ENCODE measurements around the gene SLC9A9.

DNA sequence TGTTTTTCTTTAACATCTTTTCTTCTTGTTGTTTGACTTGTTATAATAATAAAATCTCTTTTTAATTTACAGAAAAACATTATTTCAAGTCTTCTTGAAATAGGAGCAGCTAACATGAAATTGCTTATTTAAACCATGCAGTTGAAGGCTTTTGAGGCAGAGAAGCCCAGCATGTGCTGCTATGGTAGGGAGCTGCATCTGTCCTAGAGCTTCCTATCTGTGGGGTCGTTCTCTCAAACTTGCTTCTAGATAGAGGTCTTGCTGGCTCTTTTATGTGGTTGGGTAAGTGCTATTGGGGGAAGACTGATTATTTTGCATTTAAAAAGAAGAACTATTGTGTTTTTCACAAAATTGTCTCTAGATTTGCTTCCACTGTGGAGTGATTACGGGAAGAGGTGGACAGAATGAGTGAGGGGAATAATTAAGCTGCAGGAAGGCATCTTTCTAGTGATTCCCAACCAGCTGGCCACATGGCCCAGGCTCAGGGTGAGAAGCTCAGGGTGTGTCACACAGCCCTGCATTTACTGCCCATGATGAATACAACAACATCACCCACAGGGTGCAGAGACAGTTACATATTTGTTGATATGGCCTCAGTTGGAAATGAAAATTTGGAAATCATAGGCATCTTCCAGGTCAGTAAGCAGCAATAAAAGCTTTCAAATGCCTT lies 630.0 kb downstream of the SLC9A9 start:
- TF ChIP-seq, protein P1, sequence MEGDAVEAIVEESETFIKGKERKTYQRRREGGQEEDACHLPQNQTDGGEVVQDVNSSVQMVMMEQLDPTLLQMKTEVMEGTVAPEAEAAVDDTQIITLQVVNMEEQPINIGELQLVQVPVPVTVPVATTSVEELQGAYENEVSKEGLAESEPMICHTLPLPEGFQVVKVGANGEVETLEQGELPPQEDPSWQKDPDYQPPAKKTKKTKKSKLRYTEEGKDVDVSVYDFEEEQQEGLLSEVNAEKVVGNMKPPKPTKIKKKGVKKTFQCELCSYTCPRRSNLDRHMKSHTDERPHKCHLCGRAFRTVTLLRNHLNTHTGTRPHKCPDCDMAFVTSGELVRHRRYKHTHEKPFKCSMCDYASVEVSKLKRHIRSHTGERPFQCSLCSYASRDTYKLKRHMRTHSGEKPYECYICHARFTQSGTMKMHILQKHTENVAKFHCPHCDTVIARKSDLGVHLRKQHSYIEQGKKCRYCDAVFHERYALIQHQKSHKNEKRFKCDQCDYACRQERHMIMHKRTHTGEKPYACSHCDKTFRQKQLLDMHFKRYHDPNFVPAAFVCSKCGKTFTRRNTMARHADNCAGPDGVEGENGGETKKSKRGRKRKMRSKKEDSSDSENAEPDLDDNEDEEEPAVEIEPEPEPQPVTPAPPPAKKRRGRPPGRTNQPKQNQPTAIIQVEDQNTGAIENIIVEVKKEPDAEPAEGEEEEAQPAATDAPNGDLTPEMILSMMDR (IDR thresholded peaks at IDR 0.05 in 8 of 11, conservative IDR thresholded peaks at IDR 0.05 in 3 of 11), result no peak
- TF ChIP-seq POLR2A (IDR thresholded peaks at IDR 0.05) (no peak), POLR2AphosphoS5 (IDR thresholded peaks at IDR 0.05) (no peak)
